GM12878 (cell line): ENCODE results near the gene SFXN1.

Experiments
- EP300 ChIP-seq, 2 experiments: fragments of 150-350 bp in 1 of 2; IDR thresholded peaks; 2 replicates each; pipeline ENCODE4 v1.6.1; 2011 to 2012; ENCODE audit warnings: low read depth in 2 of 2, low read length in 2 of 2, borderline replicate concordance in 1 of 2, improper control_type of control experiment in 1 of 2, inconsistent platforms in 1 of 2; ENCODE audit not compliant: control insufficient read depth in 1 of 2
- MLLT1 ChIP-seq: fragments of 450-650 bp; IDR thresholded peaks from 2 replicates; pipeline ENCODE4 v1.6.1; 2016; ENCODE audit warnings: mild to moderate bottlenecking
- TF ChIP-seq, protein P1 (sequence below), 3 experiments: IDR thresholded peaks in 2 of 3; conservative IDR thresholded peaks in 1 of 3; 2 replicates each; pipeline ENCODE4 v1.5.1; 2011; ENCODE audit warnings: low read depth in 3 of 3, low read length in 3 of 3, mild to moderate bottlenecking in 3 of 3, control low read depth in 2 of 3, moderate library complexity in 2 of 3, inconsistent platforms in 1 of 3, mixed read lengths in 1 of 3; ENCODE audit not compliant: control insufficient read depth in 2 of 3, insufficient read depth in 1 of 3; ENCODE audit errors: extremely low read depth in 1 of 3

- TF ChIP-seq, protein P1, sequence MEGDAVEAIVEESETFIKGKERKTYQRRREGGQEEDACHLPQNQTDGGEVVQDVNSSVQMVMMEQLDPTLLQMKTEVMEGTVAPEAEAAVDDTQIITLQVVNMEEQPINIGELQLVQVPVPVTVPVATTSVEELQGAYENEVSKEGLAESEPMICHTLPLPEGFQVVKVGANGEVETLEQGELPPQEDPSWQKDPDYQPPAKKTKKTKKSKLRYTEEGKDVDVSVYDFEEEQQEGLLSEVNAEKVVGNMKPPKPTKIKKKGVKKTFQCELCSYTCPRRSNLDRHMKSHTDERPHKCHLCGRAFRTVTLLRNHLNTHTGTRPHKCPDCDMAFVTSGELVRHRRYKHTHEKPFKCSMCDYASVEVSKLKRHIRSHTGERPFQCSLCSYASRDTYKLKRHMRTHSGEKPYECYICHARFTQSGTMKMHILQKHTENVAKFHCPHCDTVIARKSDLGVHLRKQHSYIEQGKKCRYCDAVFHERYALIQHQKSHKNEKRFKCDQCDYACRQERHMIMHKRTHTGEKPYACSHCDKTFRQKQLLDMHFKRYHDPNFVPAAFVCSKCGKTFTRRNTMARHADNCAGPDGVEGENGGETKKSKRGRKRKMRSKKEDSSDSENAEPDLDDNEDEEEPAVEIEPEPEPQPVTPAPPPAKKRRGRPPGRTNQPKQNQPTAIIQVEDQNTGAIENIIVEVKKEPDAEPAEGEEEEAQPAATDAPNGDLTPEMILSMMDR (IDR thresholded peaks at IDR 0.05 in 2 of 3, conservative IDR thresholded peaks at IDR 0.05 in 1 of 3; ENCODE audit: control insufficient read depth in 2 of 3, extremely low read depth in 1 of 3, insufficient read depth in 1 of 3, low read depth in 3 of 3, low read length in 3 of 3): no peak
- TF ChIP-seq EP300 (IDR thresholded peaks at IDR 0.05; ENCODE audit: borderline replicate concordance in 1 of 2, control insufficient read depth in 1 of 2, low read depth in 2 of 2, low read length in 2 of 2): no peak
- TF ChIP-seq MLLT1: no peak
Observed at GRCh38 chr5:175436359-175436758, 42.0 kb upstream of the SFXN1 start.
